ENCODE data around the gene SHISAL2A. TPM values are rescaled to one million over a fixed set of nuclear protein-coding genes. Genes with fewer than 3 reads are reported as not detected.
A peak's percentile ranks its signal among the peaks of the same experiment; 100 is the strongest.

SHISAL2A gene
- total and polyA plus RNA-seq, 2 of the 13 experiments (the other 11 are each of a cell fraction or from before 2014, with no cell fraction given): not detected

- TF ChIP-seq ZNF326 (CRISPR knock-in tag; IDR thresholded peaks at IDR 0.05; ENCODE audit: borderline replicate concordance): no peak
- TF ChIP-seq ARHGAP35 (CRISPR knock-in tag; IDR thresholded peaks at IDR 0.05; ENCODE audit: borderline replicate concordance): no peak
- no peak for TF ChIP-seq GZF1 (CRISPR knock-in tag; IDR thresholded peaks at IDR 0.05)
- peak; percentile 65; the same call in 1 of the 2 replicates for TF ChIP-seq KAT8 (CRISPR knock-in tag; IDR thresholded peaks at IDR 0.05)
- TF ChIP-seq AFF4 (CRISPR knock-in tag; IDR thresholded peaks at IDR 0.05): no peak
- no peak for TF ChIP-seq NFAT5 (CRISPR knock-in tag; IDR thresholded peaks at IDR 0.05)
- TF ChIP-seq RFXAP (CRISPR knock-in tag; IDR thresholded peaks at IDR 0.05; ENCODE audit: borderline replicate concordance): no peak
- no peak for TF ChIP-seq ISX (CRISPR knock-in tag; conservative IDR thresholded peaks at IDR 0.05)
- no peak for TF ChIP-seq DBP (CRISPR knock-in tag; IDR thresholded peaks at IDR 0.05; ENCODE audit: not compliant biosample characterization)
- no peak for TF ChIP-seq SMAD9 (CRISPR knock-in tag; IDR thresholded peaks at IDR 0.05)
- TF ChIP-seq ARID5B (CRISPR knock-in tag; IDR thresholded peaks at IDR 0.05): peak; percentile 88
- TF ChIP-seq ZNF296 (CRISPR knock-in tag; conservative IDR thresholded peaks at IDR 0.05): no peak
- no peak for TF ChIP-seq ZNF672 (CRISPR knock-in tag; IDR thresholded peaks at IDR 0.05)
- no peak for TF ChIP-seq MAZ (IDR thresholded peaks at IDR 0.05; ENCODE audit: borderline replicate concordance, low read depth, low read length)
- TF ChIP-seq MAZ (CRISPR knock-in tag; IDR thresholded peaks at IDR 0.05; ENCODE audit: low read depth): no peak
Measured at GRCh38 chr1:52651904-52652303, 18.9 kb downstream of the SHISAL2A start (continued).

All from HepG2 (cell line).